ENCODE results near the gene ANO9.
"Not testable (repeated sequence)": the region's sequence is repeated elsewhere in the genome, so short reads cannot be mapped to it uniquely, and the experiment has no call there.

The ANO9 gene

DNA sequence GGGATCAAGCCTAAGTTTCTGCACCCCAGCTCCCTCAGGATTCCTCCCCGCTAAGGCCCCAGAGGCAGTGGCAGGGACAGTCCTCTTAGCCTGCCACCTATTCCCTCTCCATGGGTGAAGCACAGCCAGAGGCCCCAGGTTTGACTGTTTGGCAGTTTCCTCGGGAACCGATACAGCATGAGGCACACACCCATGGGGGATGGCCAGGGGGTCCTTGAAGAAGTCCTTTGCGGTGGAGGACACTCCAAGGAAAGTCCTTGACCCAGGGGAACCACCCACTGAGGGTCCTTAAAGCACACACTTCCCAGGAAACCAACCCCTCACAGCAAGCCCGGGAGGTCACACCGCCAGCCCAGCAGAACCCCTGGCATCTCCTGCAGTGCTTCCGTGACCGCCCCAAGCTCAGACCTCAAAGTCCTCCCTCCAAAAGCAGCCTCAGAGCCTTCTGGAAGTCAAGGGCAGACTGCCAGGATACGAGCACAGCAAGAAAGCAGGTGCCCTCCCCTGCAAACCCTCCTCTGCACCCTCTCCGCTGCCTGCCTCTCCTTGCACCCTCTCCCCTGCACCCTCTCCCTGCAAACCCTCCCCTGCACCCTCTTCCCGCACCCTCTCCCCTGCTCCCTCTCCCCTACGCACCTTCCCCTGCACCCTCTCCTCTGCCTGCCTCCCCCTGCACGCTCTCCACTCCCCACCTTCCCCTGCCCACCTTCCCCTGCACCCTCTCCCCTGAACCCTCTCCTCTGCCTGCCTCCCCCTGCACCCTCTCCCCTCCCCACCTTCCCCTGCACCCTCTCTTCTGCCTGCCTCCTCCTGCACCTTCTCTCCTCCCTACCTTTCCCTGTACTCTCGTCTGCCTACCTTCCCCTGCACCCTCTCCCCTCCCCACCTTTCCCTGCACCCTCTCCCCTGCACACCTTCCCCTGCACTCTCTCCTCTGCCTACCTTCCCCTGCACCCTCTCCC is 28.4 kb downstream of the ANO9 start:
- H3K4me2 ChIP-seq (ENCODE audit: low read length) = no peak overlapping the region
- H3K27me3 ChIP-seq (ENCODE audit: low read depth, low read length) = peaks cover 5% of the 10 kb centered on the region; the same call in 1 of the 2 replicates
- H3K27ac ChIP-seq (ENCODE audit: low read length) = no peak overlapping the region
- H4K20me1 ChIP-seq (ENCODE audit: insufficient read depth, low read length) = no peaks in the 10 kb centered on the region
- no peaks in the 10 kb centered on the region for H3K4me1 ChIP-seq (ENCODE audit: low read length)
- no peaks in the 10 kb centered on the region for H3K36me3 ChIP-seq (replicated peaks; ENCODE audit: low read depth, low read length)
- H3K79me2 ChIP-seq (ENCODE audit: low read length) = no peaks in the 10 kb centered on the region
- H2AFZ ChIP-seq (ENCODE audit: low read depth, low read length) = no peak overlapping the region
- no peaks in the 10 kb centered on the region for H3K9me3 ChIP-seq (ENCODE audit: insufficient read depth, low read length)
- no peak overlapping the region for H3K9ac ChIP-seq (ENCODE audit: low read length)
- no peak overlapping the region for H3K4me3 ChIP-seq (ENCODE audit: low read length)
- no peak for TF ChIP-seq EZH2phosphoT487 (IDR thresholded peaks at IDR 0.05; ENCODE audit: low read depth)
- TF ChIP-seq, protein P1, sequence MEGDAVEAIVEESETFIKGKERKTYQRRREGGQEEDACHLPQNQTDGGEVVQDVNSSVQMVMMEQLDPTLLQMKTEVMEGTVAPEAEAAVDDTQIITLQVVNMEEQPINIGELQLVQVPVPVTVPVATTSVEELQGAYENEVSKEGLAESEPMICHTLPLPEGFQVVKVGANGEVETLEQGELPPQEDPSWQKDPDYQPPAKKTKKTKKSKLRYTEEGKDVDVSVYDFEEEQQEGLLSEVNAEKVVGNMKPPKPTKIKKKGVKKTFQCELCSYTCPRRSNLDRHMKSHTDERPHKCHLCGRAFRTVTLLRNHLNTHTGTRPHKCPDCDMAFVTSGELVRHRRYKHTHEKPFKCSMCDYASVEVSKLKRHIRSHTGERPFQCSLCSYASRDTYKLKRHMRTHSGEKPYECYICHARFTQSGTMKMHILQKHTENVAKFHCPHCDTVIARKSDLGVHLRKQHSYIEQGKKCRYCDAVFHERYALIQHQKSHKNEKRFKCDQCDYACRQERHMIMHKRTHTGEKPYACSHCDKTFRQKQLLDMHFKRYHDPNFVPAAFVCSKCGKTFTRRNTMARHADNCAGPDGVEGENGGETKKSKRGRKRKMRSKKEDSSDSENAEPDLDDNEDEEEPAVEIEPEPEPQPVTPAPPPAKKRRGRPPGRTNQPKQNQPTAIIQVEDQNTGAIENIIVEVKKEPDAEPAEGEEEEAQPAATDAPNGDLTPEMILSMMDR (IDR thresholded peaks at IDR 0.05; ENCODE audit: low read depth, low read length) = no peak

DNA sequence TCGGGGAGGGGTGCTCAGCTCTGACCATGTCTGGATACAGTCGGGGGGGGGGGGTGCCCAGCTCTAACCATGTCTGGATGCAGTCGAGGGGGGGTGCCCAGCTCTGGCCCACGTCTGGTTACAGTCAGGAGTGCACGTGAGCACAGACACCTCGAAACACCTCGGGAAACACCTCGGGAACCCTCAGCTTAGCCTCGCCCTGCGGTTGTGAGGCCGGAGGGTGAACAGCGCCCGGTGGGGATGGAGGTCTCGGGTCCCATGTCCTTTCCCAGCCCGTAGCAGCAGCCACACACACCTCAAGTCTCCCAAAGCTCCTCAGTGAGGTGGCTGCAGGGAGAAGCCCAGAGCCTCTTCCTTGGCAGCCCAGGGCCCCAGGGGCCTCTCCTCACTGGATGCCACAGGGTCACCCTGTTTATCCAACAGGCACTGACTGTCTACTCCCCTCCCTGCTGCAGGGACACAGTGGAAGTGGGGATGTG is 29.1 kb downstream of the ANO9 start:
- Histone ChIP-seq H3K4me1 (ENCODE audit: low read length) (no peaks in the 10 kb centered on the region), H3K27me3 (ENCODE audit: low read depth, low read length) (peaks cover 5% of the 10 kb centered on the region; the same call in 1 of the 2 replicates), H3K9ac (ENCODE audit: low read length) (no peak overlapping the region), H3K27ac (ENCODE audit: low read length) (no peak overlapping the region), H3K36me3 (replicated peaks; ENCODE audit: low read depth, low read length) (no peaks in the 10 kb centered on the region), H4K20me1 (ENCODE audit: insufficient read depth, low read length) (no peaks in the 10 kb centered on the region), H2AFZ (ENCODE audit: low read depth, low read length) (no peak overlapping the region), H3K79me2 (ENCODE audit: low read length) (no peaks in the 10 kb centered on the region), H3K4me3 (ENCODE audit: low read length) (no peak overlapping the region), H3K4me2 (ENCODE audit: low read length) (no peak overlapping the region), H3K9me3 (ENCODE audit: insufficient read depth, low read length) (no peaks in the 10 kb centered on the region)
- TF ChIP-seq EZH2phosphoT487 (IDR thresholded peaks at IDR 0.05; ENCODE audit: low read depth) = no peak
- TF ChIP-seq, protein P1 (IDR thresholded peaks at IDR 0.05; ENCODE audit: low read depth, low read length) = no peak

DNA sequence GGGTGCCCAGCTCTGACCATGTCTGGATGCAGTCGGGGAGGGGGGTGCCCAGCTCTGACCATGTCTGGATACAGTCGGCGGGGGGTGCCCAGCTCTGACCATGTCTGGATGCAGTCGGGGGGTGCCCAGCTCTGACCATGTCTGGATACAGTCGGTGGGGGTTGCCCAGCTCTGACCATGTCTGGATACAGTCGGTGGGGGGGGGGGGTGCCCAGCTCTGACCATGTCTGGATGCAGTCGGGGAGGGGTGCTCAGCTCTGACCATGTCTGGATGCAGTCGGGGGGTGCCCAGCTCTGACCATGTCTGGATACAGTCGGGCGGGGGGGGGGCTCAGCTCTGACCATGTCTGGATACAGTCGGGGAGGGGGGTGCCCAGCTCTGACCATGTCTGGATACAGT is 30.3 kb downstream of the ANO9 start:
- H3K79me2 ChIP-seq (ENCODE audit: low read length); H4K20me1 ChIP-seq (ENCODE audit: insufficient read depth, low read length); H3K9me3 ChIP-seq (ENCODE audit: insufficient read depth, low read length); H3K27ac ChIP-seq (ENCODE audit: low read length); H3K27me3 ChIP-seq (ENCODE audit: low read depth, low read length); H2AFZ ChIP-seq (ENCODE audit: low read depth, low read length); H3K4me3 ChIP-seq (ENCODE audit: low read length); H3K4me2 ChIP-seq (ENCODE audit: low read length); H3K4me1 ChIP-seq (ENCODE audit: low read length); H3K9ac ChIP-seq (ENCODE audit: low read length); H3K36me3 ChIP-seq (replicated peaks; ENCODE audit: low read depth, low read length): not testable (repeated sequence)

DNA sequence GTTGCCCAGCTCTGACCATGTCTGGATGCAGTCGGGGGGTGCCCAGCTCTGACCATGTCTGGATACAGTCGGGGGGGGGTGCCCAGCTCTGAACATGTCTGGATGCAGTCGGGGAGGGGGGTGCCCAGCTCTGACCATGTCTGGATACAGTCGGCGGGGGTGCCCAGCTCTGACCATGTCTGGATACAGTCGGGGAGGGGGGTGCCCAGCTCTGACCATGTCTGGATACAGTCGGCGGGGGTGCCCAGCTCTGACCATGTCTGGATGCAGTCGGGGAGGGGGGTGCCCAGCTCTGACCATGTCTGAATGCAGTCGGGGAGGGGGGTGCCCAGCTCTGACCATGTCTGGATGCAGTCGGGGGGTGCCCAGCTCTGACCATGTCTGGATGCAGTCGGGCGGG is 31.1 kb downstream of the ANO9 start:
- H3K36me3 ChIP-seq (replicated peaks; ENCODE audit: low read depth, low read length); H2AFZ ChIP-seq (ENCODE audit: low read depth, low read length); H3K4me2 ChIP-seq (ENCODE audit: low read length); H3K4me1 ChIP-seq (ENCODE audit: low read length); H3K4me3 ChIP-seq (ENCODE audit: low read length); H3K9me3 ChIP-seq (ENCODE audit: insufficient read depth, low read length); H3K27me3 ChIP-seq (ENCODE audit: low read depth, low read length); H4K20me1 ChIP-seq (ENCODE audit: insufficient read depth, low read length); H3K79me2 ChIP-seq (ENCODE audit: low read length); H3K27ac ChIP-seq (ENCODE audit: low read length); H3K9ac ChIP-seq (ENCODE audit: low read length): not testable (repeated sequence)
